Measurements from ENCODE around the gene KLF2.

The KLF2 gene

DNA sequence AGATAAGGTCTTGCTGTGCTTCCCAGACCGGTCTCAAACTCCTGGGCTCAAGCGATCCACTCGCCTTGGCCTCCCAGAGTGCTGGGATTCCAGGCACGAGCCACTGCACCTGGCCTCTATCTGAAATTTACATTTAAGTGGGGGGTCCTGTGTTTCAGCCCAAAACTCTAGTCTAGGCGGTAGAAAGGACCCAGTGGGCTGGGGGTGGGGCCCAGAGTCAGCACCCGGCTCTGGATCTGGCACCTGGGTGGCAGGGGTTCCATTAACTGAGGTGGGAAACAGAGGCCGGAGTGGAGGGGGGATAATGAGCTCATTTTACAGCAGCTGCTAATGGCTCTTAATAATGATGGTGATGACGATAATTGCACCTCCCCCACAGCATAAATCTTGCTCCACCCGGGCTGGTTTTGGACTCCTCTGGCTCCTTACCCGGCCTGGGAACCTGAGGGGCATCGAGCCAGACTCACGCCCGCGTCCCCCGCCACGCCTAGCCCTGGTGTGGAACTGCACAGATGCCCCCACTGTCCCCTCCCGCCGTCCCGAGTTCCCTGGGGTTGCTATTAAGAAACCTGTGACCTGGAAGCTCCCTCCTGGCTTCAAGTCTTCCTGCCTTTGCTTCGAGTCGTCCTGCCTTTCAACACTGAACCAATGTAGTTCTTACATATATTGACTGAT lies 17.8 kb upstream of the KLF2 start:
- DNase-seq (ENCODE audit: low read depth in 2 of 3, low spot score in 1 of 3), result no peak

DNA sequence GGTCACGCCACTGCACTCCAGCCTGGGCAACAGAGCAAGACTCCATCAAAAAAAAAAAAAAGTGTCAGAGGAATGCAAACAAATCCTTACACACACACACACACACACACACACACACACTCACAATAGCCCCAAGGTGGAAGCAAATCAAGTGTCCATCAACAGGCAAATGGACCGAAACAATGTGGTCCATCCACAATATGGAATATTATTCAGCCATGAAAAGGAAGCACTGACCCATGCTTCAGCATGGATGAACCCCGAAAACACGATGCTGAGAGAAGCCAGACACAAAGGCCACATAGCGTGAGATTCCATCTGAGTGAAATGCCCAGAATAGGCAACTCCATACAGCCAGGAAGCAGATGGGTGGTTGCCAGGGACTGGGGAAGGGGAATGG lies 16.5 kb upstream of the KLF2 start:
- DNase-seq (ENCODE audit: low read depth in 2 of 3, low spot score in 1 of 3), result no peak

DNA sequence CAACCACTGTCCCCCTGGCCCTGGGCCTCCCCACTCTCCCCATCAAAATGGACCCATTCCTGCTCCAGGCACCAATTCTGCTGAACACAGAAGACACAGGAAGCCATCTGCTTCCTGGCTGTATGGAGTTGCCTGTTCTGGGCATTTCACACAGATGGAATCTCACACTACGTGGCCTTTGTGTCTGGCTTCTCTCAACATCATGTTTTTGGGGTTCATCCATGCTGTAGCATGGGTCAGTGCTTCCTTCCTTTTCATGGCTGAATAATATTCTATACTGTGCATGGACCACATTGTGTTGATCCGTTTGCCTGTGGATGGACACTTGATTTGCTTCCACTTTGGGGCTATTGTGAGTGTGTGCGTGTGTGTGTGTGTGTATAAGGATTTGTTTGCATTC lies 15.0 kb upstream of the KLF2 start:
- no peak for DNase-seq (ENCODE audit: low read depth in 2 of 3, low spot score in 1 of 3)

DNA sequence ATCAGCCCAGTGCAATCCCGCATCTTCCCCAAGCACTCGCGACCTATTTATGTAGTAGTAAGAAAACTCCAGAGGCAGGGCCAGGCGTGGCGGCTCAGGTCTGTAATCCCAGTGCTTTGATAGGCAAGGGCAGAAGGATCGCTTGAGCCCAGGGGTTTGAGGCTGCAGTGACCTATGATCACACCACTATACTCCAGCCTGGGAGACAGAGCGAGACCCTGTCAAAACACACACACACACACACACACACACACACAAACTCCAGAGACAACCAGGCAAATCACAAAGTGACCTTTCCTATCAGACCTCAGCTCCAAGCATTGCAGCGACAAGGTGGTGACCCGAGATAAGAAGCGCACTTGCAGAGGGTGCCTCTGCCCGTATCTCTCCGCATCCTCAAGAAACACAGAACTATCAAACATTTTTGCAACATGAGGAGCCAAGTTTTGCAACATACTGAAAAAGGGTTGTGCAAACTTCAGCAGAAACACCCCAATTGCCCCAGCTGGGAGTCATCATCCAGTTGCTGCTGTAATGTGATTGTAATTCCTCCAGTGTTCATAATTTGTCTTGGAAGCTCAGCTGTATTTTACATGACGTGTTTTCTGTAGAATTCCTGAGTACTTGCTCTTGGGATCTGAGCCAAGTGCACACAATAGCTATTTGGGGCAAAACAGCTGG lies 8.7 kb upstream of the KLF2 start:
- DNase-seq (ENCODE audit: low read depth in 2 of 3, low spot score in 1 of 3), result no peak

DNA sequence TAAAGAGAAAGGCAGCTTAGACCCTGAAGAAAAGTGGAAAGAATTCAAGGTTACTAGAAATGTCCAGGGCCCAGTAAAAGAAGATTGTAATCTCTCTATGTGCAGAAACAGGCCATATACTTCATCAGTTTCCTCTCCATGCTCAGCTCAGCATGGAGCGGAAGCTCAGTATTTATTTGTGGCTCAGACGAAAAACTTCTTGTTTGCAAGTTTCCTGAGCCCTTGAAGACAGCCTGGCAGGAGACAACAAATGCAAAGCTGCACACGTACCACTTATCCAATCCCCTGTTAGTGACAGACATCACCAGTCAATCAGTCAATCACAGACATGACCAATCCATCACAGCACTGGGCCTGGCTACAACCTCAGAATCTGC lies 8.1 kb upstream of the KLF2 start:
- no peak for DNase-seq (ENCODE audit: low read depth in 2 of 3, low spot score in 1 of 3)

DNA sequence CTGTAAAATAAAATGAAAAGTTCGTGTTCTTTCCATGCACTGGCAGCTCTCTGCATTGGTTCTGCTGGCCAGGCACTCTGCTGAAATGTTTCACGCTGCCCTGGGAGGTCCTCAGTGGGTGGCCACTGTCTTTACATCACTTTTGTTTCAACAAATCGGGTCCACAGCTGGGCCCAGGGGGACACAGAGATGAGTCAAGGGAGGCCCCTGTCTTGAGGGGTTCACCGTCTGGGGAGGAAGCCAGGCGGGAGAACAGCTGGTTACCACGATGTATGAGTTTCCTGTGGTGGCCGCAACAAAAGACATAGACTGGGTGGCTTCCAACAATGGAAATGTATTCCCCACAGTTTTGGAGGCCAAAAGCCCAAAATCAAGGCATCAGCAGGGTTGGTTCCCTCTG lies 5.1 kb upstream of the KLF2 start:
- DNase-seq (ENCODE audit: low read depth in 2 of 3, low spot score in 1 of 3), result no peak

DNA sequence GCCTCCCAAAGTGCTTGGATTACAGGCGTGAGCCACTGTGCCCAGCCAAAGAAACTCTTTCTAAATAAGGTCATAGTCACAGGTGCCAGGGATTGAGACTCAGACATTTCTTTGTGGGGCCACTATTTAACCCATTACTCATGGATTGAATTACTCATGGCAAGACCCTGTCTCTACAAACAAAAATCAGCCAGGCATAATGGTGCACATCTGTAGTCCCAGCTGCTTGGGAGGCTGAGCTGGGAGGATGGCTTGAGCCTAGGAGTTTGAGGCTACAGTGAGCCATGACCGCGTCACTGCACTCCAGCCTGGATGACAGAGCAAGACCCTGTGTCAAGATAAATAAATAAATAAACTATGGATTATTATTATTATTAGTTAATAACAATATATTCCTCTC lies 3.6 kb upstream of the KLF2 start:
- DNase-seq (ENCODE audit: low read depth in 2 of 3, low spot score in 1 of 3), result no peak

DNA sequence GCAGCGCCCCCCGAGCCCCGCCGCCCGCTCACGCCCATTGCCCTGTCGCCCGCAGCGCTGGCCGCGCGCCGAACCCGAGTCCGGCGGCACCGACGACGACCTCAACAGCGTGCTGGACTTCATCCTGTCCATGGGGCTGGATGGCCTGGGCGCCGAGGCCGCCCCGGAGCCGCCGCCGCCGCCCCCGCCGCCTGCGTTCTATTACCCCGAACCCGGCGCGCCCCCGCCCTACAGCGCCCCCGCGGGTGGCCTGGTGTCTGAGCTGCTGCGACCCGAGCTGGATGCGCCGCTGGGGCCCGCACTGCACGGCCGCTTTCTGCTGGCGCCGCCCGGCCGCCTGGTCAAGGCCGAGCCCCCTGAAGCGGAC lies 518 bp downstream of the KLF2 start:
- no peak for DNase-seq (ENCODE audit: low read depth in 2 of 3, low spot score in 1 of 3)

DNA sequence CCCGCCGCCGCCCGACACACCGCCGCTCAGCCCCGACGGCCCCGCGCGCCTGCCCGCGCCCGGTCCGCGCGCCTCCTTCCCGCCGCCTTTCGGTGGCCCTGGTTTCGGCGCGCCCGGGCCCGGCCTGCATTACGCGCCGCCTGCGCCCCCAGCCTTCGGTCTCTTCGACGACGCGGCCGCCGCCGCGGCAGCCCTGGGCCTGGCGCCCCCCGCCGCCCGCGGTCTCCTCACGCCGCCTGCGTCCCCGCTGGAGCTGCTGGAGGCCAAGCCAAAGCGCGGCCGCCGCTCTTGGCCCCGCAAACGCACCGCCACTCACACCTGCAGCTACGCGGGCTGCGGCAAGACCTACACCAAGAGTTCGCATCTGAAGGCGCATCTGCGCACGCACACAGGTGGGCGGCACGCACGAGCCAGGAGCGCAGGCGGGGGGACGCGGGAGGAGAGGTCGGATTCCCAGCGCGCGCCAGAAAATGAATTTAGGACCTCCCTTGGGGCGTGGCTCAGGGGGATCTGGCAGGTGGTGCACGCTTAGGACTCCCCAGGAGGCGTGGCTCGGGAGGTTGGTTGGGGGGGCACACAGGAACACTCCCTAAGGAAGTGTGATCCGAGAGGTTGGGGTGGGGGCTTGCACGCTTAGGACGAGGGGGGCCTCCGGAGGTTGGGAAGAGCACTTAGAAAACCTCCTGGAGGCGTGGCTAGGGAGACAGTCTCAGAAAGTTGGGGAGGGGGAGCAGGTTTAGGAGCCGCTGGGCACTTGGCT lies 1.2 kb downstream of the KLF2 start:
- no peak for DNase-seq (ENCODE audit: low read depth in 2 of 3, low spot score in 1 of 3)

DNA sequence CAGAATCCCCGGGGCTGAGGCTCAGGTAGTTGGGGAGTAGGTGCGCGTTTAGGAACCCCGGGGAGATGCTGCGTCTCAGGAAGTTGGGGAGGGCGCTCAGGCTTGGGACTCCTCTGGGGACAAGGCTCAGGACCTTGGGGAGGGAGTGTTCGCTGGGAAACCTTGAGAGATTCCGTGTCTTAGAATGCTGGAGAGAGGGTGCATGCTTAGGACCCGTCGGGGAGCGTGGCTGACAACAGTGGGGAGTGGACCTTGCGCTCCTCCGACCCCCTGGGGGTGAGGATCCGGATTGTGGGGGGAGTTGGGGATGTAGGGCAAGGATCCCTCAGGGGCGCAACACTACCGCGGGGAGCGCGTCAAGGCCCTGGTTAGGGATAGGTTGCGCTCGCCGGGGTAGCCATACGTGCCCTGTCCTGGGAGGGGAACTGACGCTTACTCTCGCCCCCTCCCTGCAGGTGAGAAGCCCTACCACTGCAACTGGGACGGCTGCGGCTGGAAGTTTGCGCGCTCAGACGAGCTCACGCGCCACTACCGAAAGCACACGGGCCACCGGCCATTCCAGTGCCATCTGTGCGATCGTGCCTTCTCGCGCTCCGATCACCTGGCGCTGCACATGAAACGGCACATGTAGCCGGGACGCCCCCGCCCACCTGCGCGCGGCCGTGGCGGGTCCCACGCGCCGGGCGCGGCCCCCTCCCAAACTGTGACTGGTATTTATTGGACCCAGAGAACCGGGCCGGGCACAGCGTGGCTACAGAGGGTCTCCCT lies 2.0 kb downstream of the KLF2 start:
- DNase-seq (ENCODE audit: low read depth in 2 of 3, low spot score in 1 of 3), result no peak

DNA sequence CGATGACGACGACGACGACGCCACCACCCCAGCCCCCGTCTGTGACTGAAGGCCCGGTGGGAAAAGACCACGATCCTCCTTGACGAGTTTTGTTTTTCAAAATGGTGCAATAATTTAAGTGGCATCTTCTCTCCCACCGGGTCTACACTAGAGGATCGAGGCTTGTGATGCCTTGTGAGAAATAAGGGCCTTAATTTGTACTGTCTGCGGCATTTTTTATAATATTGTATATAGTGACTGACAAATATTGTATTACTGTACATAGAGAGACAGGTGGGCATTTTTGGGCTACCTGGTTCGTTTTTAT lies 2.5 kb downstream of the KLF2 start:
- DNase-seq (ENCODE audit: low read depth in 2 of 3, low spot score in 1 of 3), result no peak

DNA sequence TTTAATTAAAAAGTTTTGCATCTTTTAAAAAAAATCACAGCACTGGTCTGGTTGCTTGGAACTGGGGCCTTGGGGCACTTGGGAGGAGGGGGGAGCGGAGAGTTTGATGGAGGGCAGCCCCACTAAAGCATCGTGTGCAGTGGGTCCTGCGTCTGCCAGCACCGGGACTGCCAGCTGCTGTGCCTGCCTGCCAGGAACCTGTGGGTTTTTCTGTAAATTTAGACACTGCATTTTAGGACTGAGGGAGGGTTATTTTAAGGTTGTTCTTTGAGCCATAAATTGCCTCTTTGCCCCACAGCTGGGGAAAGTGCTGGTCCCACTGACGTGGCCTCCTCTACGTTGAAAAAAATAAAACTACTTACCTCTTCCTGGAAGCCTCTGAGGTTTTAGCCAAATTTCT lies 2.9 kb downstream of the KLF2 start:
- DNase-seq (ENCODE audit: low read depth in 2 of 3, low spot score in 1 of 3), result no peak

DNA sequence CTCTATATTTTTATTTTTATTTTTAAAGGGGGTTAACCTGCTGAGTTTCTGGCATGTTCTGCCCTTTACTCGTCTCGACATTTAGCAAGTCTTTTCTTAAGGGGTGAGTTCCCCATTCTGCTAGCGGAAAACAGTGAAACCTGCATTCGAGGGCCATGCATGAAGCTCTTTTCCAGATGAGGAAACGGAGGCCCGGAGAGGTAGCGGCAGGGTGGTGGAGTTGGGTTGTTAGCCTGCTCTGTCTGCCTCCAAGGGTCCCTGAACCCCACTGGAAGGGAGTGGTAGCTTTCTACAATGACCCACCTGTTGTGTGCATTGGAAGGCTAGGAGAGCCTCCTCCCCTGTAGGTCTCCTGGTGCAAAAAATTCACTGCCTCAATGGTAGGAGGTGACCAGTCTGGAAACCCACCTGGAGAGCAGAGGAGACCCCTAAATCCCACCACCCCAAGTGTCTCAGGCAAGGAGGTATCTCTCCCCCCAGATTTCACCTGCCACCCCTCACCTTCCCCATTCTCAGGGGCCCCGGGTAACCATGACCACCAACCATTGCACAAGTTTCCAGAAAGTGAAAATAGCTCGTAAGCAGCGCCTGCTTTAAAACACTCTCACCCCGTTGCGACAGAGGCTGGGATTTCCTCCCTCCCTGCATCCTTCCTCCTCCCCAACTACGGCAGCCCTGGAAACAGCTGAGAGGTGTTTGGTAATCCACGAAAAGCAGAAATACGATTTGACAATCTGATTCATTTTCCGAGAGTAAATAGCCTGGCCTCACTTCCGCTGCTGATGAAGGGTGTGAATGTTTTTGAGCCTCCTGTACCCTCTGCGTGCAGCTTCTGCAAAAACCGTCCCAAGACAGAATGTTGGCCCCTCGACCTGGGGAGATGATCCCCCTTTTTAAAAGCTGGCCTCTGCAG lies 3.5 kb downstream of the KLF2 start:
- peak in 1 of 3 donors; percentile 33 for DNase-seq (ENCODE audit: low read depth in 2 of 3, low spot score in 1 of 3)

DNA sequence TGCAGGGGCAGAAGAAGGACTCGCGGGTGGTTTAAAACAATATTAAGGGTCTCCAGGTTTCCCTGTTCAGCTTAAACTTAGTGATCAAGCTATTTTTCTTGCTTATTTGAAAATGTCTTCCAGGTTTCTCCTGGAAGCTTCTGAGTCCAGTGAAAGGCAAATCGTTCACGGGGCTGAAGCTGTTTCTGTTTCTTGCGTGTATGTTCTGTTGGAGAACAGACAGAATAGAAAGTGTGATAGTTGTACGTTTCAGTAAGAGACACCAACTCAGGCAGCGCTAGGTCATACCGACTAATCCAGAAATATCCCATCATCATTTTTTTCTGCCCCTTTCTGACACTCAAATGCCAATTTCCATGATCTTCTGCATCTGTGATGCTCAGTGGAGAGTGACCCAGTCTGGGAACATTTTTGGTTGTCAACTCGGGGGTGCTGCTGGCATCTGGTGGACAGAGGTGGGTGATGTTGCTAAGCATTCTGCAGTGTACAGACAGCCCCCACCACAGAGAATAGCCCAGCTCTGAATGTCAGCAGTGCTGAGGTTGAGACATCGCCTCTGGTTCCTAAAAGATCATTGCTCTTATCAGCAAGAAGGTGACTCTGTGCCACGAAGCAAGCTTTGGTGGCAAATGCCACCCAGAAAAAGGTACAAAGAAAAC lies 4.3 kb downstream of the KLF2 start:
- DNase-seq (ENCODE audit: low read depth in 2 of 3, low spot score in 1 of 3), result no peak

DNA sequence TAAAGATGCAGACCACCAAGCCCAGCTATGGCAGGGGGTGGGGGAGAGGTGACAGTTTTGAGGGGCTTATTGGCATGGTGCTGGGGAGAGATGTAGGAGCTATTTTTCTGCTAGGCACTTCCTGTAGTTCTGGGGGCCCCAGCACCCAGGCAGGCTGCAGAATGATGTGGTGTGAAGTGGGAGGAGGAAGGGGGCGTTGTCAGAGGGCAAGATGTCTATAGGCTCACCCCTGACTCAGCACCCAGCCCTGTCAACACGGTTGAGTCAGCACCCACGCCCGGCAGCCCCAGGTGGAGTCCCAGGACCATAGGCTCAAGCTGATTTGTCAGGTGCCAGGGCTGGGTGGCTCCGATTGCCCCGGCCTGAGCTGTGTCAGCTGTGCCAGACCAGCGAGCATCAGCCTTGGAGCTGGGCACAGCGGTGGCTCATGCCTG lies 5.8 kb downstream of the KLF2 start:
- peak; percentile 85 to 89 (median 88) for DNase-seq (ENCODE audit: low read depth in 2 of 3, low spot score in 1 of 3)

DNA sequence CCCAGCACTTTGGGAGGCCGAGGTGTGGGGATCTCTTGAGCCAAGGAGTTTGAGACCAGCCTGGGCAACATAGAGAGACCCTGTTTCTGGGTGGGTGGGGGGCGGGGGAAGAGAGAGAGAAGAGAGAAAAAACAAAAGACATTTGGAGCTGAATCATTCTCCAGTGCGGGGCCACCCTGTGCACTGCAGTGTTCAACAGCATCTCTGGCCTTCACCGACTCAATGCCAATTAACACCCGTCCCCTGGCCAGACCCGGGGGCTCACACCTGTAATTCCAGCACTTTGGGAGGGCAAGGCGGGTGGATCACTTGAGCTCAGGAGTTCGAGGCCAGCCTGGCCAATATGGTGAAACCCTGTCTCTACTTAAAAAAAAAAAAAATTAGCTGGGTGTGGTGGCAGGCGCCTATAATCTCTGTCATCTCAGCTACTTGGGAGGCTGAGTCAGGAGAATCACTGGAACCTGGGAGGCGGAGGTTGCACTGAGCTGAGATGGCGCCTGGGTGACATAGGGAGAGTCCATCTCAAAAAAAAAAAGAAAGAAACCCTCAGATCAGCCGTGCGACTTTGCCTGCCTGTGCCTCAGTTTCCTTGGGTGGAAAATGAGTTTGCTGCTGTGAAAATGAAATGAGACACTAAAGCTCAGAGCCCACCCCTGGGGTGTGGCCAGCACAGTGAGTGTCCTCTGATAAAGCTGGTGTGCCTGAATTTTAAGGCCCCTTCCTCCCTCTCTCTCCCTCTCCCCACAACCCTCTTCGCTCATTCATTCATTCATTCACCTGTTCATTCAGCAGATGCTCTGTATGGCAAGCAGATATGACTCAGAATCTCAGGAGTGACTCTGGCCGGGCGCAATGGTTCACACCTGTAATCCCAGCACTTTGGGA lies 6.4 kb downstream of the KLF2 start:
- DNase-seq (ENCODE audit: low read depth in 2 of 3, low spot score in 1 of 3), result no peak

DNA sequence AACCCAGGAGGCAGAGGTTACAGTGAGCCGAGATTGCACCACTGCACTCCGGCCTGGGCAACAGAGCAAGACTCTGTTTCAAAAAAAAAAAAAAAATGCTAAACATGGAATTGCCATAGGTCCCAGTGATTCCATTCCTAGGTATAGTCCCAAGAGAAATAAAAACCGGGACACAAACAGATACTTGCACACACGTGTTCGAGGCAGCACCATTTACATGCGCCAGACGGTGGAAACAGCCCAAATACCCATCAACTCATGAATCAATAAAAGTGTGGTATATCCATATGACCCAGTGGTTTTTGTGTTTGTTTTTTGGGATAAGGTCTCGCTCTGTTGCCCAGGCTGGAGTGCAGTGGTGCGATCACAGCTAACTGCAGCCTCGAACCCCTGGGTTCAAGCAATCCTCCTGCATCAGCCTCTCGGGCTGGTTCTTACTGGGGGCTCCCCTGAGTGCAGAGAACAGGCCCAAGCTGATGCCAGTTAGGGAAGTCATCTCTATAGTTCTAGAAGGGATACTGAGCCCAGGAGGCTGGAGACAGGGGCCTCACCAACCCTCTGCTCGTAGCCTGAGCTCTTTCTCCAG lies 8.5 kb downstream of the KLF2 start:
- no peak for DNase-seq (ENCODE audit: low read depth in 2 of 3, low spot score in 1 of 3)

DNA sequence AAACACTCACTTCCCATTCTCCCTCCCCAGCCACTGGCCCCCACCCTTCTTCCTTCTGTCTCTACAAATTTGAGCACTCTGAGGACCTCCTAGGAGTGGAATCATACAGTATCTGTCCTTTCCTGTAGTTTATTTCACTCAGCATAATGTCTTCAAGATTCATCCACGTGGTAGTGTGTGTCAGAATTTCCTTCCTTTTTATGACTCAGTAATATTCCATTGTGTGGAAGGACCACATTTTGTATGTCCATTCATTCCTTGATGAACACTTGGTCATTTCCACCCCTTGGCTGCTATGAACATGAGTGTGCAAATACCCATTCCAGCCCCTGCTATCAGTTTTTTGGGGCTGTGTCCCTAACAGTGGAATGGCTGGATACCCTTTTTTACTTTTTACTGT lies 9.8 kb downstream of the KLF2 start:
- DNase-seq (ENCODE audit: low read depth in 2 of 3, low spot score in 1 of 3), result no peak

DNA sequence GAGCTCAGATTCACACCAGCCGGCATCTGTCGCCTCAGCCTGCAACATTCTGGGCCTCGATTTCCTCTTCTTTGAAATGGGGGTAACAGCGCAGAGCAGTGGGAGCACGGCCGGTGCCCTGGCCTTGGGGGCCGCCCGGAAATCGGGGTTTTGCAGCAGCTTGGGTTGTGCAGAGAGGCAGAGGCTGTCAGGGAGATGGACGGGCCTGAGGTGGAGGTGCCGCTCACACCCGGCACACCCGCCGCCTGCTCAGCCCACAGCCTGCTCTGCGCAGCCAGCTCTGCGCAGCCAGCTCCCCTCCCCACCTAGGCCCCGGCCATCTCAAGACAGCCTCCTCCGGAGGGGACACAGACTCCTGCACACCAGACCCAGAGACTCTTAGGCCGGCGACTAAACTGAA lies 10.6 kb downstream of the KLF2 start:
- DNase-seq (ENCODE audit: low read depth in 2 of 3, low spot score in 1 of 3), result no peak
